Skeletal muscle satellite cell (primary cell): ENCODE results near the gene PLCB3.

Source experiments
- H3K27me3 ChIP-seq: 2 replicates; pipeline ENCODE4 v1.7.0; 2013; ENCODE audit warnings: low read length; ENCODE audit not compliant: control insufficient read depth, insufficient read depth
- H3K36me3 ChIP-seq: 2 replicates; pipeline ENCODE4 v1.7.0; 2013; ENCODE audit warnings: mild to moderate bottlenecking, control low read depth, low read length; ENCODE audit not compliant: insufficient read depth
- H3K4me1 ChIP-seq: 2 replicates; pipeline ENCODE4 v1.7.0; 2013; ENCODE audit warnings: low read length; ENCODE audit not compliant: control insufficient read depth, insufficient read depth
- H3K4me2 ChIP-seq: 2 replicates; pipeline ENCODE4 v1.7.0; 2013; ENCODE audit warnings: mild to moderate bottlenecking, low read length
- H3K4me3 ChIP-seq: 2 replicates; pipeline ENCODE4 v1.7.0; 2013; ENCODE audit warnings: low read length
- H3K9ac ChIP-seq: 2 replicates; pipeline ENCODE4 v1.7.0; 2013; ENCODE audit warnings: mild to moderate bottlenecking, low read depth, low read length, moderate library complexity
- H3K9me3 ChIP-seq: replicated peaks from 2 replicates; pipeline ENCODE4 v1.7.0; 2013; ENCODE audit warnings: mild to moderate bottlenecking, control low read depth, low read length

Gene PLCB3

DNA sequence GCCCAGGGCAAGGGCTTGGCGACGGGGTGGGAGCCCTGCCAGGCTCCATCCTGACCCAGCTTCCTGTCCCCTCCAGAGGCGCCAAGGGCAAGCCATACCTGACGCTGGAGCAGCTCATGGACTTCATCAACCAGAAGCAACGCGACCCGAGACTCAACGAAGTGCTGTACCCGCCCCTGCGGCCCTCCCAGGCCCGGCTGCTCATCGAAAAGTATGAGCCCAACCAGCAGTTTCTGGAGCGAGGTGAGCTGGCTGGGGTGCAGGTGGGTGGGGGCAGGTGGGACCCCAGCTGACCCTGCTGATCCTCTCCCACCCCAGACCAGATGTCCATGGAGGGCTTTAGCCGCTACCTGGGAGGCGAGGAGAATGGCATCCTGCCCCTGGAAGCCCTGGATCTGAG is 5.0 kb downstream of the PLCB3 start:
- Histone ChIP-seq H3K36me3 (peaks cover 67% of the 10 kb centered on the region), H3K9ac (no peak overlapping the region)

DNA sequence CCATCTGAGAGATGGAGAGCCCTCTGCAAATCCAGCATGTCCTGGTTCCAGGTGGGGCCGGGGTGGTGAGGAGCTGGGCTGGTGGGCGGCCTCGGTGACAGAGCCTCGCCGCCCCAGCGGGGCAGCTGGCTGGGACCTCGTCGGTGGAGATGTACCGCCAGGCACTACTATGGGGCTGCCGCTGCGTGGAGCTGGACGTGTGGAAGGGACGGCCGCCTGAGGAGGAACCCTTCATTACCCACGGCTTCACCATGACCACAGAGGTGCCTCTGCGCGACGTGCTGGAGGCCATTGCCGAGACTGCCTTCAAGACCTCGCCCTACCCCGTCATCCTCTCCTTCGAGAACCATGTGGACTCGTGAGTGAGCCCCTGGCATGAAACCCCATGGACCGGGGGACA is 7.0 kb downstream of the PLCB3 start:
- H3K4me3 ChIP-seq, result no peak overlapping the region
- H3K36me3 ChIP-seq, result peaks cover 87% of the 10 kb centered on the region
- H3K9me3 ChIP-seq, result no peaks in the 10 kb centered on the region
- no peak overlapping the region for H3K4me2 ChIP-seq
- peaks cover 9% of the 10 kb centered on the region for H3K4me1 ChIP-seq
- H3K27me3 ChIP-seq, result no peaks in the 10 kb centered on the region
- H3K9ac ChIP-seq, result no peak overlapping the region

More for the DNA sequence above, 5.0 kb downstream of the PLCB3 start:
- Histone ChIP-seq H3K4me3 (no peak overlapping the region), H3K27me3 (no peaks in the 10 kb centered on the region), H3K4me2 (no peak overlapping the region), H3K4me1 (peaks cover 12% of the 10 kb centered on the region), H3K9me3 (no peaks in the 10 kb centered on the region)

DNA sequence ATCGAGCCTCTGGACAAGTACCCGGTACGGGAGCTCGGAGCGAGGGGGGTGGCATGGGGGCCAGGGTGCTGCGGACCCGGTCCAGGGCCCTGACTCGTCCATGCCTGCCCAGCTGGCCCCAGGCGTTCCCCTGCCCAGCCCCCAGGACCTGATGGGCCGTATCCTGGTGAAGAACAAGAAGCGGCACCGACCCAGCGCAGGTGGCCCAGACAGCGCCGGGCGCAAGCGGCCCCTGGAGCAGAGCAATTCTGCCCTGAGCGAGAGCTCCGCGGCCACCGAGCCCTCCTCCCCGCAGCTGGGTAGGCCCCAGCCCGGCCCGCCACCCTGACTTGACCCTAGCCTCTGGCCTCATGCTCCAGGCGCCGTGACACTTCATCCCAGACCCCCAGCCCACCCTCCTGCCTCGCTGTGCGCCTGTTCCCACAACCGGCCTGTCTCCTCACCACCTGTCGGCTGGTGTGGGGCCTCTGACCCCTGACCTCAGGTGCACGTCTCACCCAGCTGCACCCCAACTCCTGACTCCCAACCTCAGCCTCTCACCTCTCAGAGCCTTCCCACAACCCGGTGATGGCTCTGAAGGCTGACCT is 7.7 kb downstream of the PLCB3 start:
- no peaks in the 10 kb centered on the region for H3K9me3 ChIP-seq
- no peak overlapping the region for H3K4me2 ChIP-seq
- peaks cover 4% of the 10 kb centered on the region for H3K4me1 ChIP-seq
- no peaks in the 10 kb centered on the region for H3K27me3 ChIP-seq
- no peak overlapping the region for H3K9ac ChIP-seq
- no peak overlapping the region for H3K4me3 ChIP-seq
- peaks cover 93% of the 10 kb centered on the region for H3K36me3 ChIP-seq

DNA sequence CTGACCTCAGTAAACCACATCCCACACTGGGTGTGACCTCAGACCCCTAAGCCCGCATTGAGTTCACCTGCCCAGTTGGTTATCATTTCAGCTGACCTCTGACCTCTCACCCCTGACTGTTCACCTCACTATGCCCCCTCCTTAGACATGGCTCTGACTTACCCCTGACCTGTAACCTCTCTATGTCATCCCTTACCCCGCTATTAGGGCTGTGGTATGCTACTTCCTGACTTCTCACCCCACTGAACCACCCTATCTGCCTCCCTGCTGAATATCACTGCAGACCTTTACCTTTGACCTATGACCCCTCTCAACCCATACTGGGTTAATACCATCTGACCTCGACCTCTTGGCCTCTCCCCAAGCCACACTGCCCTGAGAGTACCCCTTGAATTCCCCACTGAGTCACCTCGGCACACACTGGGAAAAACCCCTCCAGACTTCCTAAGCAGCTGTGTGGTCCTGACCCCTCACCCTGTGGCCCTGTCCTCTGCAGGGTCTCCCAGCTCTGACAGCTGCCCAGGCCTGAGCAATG is 8.3 kb downstream of the PLCB3 start:
- Histone ChIP-seq H3K4me2 (no peak overlapping the region), H3K4me1 (peaks cover 4% of the 10 kb centered on the region), H3K4me3 (no peak overlapping the region), H3K27me3 (no peaks in the 10 kb centered on the region), H3K9ac (no peak overlapping the region), H3K36me3 (peaks cover 93% of the 10 kb centered on the region), H3K9me3 (no peaks in the 10 kb centered on the region)

DNA sequence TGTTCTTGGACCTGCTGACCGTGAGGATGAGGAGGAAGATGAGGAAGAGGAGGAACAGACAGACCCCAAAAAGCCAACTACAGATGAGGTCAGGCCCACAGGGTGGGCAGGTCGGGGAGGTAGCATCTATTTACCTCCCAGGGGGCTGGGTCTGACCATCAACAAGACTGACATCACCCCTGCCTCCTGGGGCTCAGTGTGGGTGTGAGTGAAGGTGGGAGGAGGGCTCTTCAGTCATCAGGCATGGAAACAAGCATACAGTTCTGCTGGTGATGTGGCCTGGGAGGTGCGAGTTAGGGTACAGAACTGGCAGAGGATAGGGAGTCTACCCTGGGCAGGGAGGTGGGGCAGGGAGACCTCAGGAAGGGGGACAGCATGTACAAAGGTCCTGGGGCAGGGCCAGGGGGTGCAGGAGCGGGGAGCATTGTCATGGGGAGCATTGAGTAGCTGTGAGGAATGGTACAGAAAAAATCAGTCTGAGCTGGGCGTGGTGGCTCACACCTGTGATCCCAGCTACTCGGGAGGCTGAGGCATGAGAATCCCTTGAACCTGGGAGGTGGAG is 8.9 kb downstream of the PLCB3 start:
- no peaks in the 10 kb centered on the region for H3K9me3 ChIP-seq
- peaks cover 90% of the 10 kb centered on the region for H3K36me3 ChIP-seq
- no peaks in the 10 kb centered on the region for H3K27me3 ChIP-seq
- no peak overlapping the region for H3K4me3 ChIP-seq
- H3K9ac ChIP-seq, result no peak overlapping the region
- no peak overlapping the region for H3K4me2 ChIP-seq
- H3K4me1 ChIP-seq, result peaks cover 4% of the 10 kb centered on the region

DNA sequence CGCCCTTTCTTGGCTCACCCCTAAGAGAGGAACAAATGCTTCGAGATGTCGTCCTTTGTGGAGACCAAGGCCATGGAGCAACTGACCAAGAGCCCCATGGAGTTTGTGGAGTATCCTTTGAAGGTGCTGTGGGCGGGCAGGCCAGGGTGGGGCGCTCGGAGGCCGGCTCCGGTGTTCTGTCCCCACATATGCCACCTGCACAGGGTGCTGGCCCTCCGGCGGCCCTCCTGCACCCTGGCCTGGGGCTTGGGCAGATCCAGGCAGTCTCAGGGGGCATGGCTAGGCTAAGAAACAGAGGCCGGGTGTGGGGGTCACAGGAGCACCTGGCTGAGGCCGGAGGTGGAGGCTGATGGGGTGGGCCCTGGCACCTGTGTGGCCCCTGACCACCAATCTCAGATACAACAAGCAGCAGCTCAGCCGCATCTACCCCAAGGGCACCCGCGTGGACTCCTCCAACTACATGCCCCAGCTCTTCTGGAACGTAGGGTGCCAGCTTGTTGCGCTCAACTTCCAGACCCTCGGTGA is 10.3 kb downstream of the PLCB3 start:
- H3K9ac ChIP-seq, result no peak overlapping the region
- peaks cover 90% of the 10 kb centered on the region for H3K36me3 ChIP-seq
- H3K27me3 ChIP-seq, result no peaks in the 10 kb centered on the region
- no peak overlapping the region for H3K4me2 ChIP-seq
- H3K4me3 ChIP-seq, result no peak overlapping the region
- no peaks in the 10 kb centered on the region for H3K9me3 ChIP-seq
- peaks cover 4% of the 10 kb centered on the region for H3K4me1 ChIP-seq

DNA sequence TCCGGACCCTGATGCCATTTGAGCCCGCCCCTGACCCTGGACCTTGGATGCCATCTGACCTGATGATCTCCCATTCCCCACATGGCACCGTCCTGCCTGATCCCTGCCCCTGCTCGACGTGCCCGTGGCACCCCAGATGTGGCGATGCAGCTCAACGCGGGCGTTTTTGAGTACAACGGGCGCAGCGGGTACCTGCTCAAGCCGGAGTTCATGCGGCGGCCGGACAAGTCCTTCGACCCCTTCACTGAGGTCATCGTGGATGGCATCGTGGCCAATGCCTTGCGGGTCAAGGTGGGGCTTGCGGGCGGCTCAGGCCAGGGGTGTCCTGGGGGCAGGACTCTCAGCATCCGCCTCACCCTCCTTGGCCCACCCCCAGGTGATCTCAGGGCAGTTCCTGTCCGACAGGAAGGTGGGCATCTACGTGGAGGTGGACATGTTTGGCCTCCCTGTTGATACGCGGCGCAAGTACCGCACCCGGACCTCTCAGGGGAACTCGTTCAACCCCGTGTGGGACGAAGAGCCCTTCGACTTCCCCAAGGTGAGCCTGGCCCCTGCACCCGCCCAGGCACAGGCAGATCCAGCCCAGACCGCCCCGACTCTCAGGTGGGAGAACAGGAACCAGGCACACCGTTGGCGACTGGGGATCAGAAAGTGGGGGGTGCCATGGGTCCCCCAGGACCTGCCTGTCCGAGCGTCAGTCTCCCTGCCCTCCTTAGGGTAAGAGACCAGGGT is 11.1 kb downstream of the PLCB3 start:
- peaks cover 4% of the 10 kb centered on the region for H3K4me1 ChIP-seq
- no peak overlapping the region for H3K4me2 ChIP-seq
- H3K4me3 ChIP-seq, result no peak overlapping the region
- H3K36me3 ChIP-seq, result peaks cover 85% of the 10 kb centered on the region
- H3K9me3 ChIP-seq, result no peaks in the 10 kb centered on the region
- H3K9ac ChIP-seq, result no peak overlapping the region
- H3K27me3 ChIP-seq, result no peaks in the 10 kb centered on the region

DNA sequence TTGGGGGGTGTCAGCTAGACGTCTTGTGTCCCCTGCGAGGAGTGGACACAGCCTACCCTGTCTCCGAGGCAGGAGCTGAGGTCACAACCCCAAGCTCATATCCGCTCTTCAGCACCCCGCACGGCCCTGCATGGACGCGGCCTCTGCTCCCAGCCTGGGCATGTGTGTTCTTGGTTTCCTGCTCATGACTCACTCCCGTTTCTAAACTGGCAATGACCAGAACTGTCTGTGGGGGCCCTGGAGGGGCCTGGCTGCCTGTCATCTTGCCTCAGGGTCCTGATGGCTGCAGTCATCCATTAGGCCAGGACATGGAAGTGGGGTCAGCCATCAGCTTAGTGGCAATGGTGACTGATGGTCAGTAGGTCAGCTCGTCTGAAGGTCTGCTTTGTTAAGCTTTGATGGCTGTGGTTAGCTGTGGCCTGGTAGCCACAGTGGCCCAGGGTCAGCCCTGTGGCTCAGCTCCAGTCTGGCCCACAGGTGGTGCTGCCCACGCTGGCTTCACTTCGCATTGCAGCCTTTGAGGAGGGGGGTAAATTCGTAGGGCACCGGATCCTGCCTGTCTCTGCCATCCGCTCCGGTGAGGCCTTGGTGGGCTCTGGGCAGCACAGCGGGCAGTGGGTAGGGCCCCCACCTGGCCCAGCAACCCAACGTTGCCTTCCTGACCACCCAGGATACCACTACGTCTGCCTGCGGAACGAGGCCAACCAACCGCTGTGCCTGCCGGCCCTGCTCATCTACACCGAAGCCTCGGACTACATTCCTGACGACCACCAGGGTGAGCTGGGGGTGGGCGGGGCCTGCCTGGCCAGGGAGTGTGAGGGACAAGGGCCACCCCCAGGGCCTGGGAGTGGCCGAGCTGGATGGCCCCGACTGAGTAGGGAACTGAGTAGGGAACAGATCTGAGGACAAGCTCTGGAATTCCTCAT is 12.0 kb downstream of the PLCB3 start:
- Histone ChIP-seq H3K4me3 (no peak overlapping the region), H3K4me1 (peaks cover 8% of the 10 kb centered on the region), H3K36me3 (peaks cover 80% of the 10 kb centered on the region), H3K9me3 (no peaks in the 10 kb centered on the region), H3K27me3 (no peaks in the 10 kb centered on the region), H3K9ac (no peak overlapping the region), H3K4me2 (no peak overlapping the region)

DNA sequence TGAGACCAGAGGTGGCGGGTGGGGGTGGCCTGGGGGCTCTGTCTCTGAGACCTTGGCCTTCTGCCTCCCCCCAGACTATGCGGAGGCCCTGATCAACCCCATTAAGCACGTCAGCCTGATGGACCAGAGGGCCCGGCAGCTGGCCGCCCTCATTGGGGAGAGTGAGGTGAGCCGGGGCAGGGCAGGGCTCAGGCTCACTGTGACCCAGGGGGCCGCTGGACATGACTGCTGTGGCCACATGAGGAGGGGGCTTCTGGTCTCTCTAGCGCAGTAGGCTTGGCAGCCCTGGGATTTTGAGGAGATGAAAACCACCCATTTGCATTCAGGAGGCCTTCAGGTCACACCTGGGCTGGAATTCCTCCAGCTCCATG is 12.6 kb downstream of the PLCB3 start:
- Histone ChIP-seq H3K36me3 (peaks cover 74% of the 10 kb centered on the region), H3K9ac (no peak overlapping the region), H3K9me3 (no peaks in the 10 kb centered on the region), H3K4me3 (no peak overlapping the region), H3K4me1 (peaks cover 15% of the 10 kb centered on the region), H3K27me3 (no peaks in the 10 kb centered on the region), H3K4me2 (no peak overlapping the region)

DNA sequence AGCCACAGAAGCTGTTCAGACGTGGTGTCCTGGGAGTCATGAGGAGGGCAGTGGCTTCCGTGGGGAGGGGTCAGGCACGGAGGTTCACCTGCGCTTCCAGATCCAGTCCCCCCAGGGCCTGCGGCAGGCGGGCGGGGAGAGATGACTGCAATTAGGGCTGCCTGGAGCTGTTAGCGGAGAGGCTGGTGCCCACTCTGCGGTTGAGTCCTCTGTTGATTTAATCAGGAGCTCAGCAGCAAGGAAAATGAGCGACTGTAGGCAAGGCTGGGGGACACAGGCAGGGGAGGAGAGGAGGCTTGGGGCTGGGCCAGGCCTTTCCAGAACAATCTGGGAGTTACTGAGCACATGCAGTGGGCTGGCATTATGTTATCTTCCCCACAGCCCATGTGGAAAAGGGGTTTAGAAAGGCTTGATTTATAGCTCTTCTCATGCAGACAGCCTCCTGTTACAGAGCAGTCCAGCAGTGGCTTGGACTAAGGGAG is 13.1 kb downstream of the PLCB3 start:
- no peaks in the 10 kb centered on the region for H3K9me3 ChIP-seq
- H3K4me1 ChIP-seq, result peaks cover 20% of the 10 kb centered on the region
- H3K4me2 ChIP-seq, result no peak overlapping the region
- H3K27me3 ChIP-seq, result no peaks in the 10 kb centered on the region
- no peak overlapping the region for H3K4me3 ChIP-seq
- peaks cover 69% of the 10 kb centered on the region for H3K36me3 ChIP-seq
- no peak overlapping the region for H3K9ac ChIP-seq
